ENCODE results near the gene IGFALS.

The IGFALS gene

DNA sequence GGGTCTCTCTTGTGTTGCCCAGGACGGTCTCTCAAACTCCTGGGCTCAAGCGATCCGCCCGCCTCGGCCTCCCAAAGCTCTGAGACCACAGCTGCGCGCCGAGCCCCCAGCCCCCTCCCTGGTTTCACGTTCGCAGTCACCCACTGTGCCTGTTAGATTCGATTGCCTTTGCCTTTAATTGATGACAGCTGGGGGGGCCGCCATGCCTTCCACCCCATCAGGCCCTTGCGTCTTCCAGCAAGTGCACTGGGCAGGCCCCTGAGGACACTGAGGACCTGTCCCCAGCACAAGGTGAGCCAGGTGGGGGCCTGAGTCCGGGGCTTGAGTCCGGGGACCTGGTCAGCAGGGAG, 3.3 kb downstream of the IGFALS start:
- H3K4me1 ChIP-seq (ENCODE audit: control insufficient read depth in 1 of 2, insufficient read depth in 1 of 2, low read depth in 1 of 2, low read length in 1 of 2) = no peaks in the 10 kb centered on the region
- no peaks in the 10 kb centered on the region for H3K9me3 ChIP-seq
- H3K36me3 ChIP-seq = peaks cover 58% of the 10 kb centered on the region

DNA sequence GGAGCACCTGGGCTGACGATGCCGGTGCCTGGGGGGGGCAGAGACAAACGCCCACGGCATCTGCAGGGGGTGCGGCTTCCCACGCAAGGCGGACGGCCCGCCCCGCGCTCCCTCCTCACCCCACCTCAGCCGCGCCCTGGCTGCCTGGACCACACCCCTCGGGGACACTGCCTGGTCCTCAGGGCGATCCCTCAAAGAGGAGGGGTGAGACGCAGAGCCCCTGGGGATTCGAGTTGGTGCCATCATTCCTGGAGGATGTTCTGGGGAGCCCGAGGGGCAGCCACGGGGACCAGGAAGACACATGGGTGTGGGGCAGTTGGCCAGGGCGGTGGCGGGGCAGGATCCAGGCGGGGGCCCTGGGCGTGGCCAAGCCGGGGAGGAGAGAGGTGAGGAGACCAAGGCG, 3.9 kb downstream of the IGFALS start:
- no peaks in the 10 kb centered on the region for H3K27me3 ChIP-seq
- no peaks in the 10 kb centered on the region for H3K4me1 ChIP-seq (ENCODE audit: control insufficient read depth in 1 of 2, insufficient read depth in 1 of 2, low read depth in 1 of 2, low read length in 1 of 2)
- H3K4me3 ChIP-seq (ENCODE audit: low read depth in 1 of 2, low read length in 1 of 2) = no peak overlapping the region
- peaks cover 58% of the 10 kb centered on the region for H3K36me3 ChIP-seq
- no peaks in the 10 kb centered on the region for H3K9me3 ChIP-seq
- no peak overlapping the region for H3K27ac ChIP-seq
- TF ChIP-seq, protein P1, sequence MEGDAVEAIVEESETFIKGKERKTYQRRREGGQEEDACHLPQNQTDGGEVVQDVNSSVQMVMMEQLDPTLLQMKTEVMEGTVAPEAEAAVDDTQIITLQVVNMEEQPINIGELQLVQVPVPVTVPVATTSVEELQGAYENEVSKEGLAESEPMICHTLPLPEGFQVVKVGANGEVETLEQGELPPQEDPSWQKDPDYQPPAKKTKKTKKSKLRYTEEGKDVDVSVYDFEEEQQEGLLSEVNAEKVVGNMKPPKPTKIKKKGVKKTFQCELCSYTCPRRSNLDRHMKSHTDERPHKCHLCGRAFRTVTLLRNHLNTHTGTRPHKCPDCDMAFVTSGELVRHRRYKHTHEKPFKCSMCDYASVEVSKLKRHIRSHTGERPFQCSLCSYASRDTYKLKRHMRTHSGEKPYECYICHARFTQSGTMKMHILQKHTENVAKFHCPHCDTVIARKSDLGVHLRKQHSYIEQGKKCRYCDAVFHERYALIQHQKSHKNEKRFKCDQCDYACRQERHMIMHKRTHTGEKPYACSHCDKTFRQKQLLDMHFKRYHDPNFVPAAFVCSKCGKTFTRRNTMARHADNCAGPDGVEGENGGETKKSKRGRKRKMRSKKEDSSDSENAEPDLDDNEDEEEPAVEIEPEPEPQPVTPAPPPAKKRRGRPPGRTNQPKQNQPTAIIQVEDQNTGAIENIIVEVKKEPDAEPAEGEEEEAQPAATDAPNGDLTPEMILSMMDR (IDR thresholded peaks at IDR 0.05) = no peak

More for the DNA sequence above, 3.3 kb downstream of the IGFALS start:
- TF ChIP-seq, protein P1 (IDR thresholded peaks at IDR 0.05) = no peak
- H3K27ac ChIP-seq = no peak overlapping the region
- no peak overlapping the region for H3K4me3 ChIP-seq (ENCODE audit: low read depth in 1 of 2, low read length in 1 of 2)
- H3K27me3 ChIP-seq = no peaks in the 10 kb centered on the region

DNA sequence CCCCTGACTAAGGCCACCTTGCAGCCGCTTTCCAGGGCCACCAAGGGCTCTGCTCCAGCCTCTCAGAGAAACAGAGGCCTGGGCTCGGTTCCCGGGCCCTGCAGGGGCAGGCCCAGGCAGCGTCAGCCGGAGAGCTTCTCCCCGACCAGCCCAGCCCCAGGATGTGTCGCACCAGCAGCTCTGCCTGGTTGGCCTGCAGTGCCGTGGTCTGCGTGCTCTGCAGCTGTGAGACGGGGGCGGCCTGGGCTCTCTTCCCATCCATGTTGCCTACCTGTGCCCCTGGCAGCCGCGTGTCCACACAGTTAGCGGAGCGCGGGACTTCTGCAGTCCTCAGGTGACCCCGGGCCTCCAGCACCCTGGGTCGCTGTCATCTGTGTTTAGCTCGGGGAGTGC, 4.8 kb downstream of the IGFALS start:
- Histone ChIP-seq H3K4me3 (ENCODE audit: low read depth in 1 of 2, low read length in 1 of 2) (no peak overlapping the region), H3K27ac (no peak overlapping the region), H3K27me3 (no peaks in the 10 kb centered on the region), H3K36me3 (peaks cover 58% of the 10 kb centered on the region), H3K4me1 (ENCODE audit: control insufficient read depth in 1 of 2, insufficient read depth in 1 of 2, low read depth in 1 of 2, low read length in 1 of 2) (peaks cover 1 to 5% of the 10 kb centered on the region in 2 experiments), H3K9me3 (no peaks in the 10 kb centered on the region)
- TF ChIP-seq, protein P1 (IDR thresholded peaks at IDR 0.05) = no peak

DNA sequence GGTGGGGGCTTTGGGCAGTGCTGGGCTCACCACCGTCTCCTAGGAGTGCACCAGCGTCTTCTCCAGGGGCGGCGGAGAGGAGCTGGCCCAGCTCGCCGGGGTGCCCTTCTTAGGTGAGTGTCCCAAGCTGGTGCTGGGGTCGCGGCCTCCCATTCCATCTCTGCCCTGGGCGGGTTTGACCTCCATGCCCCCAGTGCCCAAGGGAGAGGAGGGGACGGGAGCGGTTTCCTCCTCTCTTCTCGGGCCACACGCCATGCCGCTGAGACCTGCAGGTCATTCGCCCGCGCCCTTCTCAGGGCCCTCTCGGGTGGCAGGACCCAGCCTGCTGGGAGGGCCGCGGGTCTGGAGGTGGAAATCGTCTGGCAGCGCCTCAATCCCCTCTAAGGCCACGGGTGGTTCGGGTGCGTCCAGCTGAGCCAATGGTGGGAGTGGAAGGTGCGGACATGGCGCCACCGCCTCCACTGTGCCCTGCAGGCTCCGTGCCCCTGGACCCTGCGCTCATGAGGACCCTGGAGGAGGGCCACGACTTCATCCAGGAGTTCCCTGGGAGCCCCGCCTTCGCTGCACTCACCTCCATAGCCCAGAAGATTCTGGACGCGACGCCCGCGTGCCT, 5.3 kb downstream of the IGFALS start:
- Histone ChIP-seq H3K36me3 (peaks cover 58% of the 10 kb centered on the region), H3K27ac (no peak overlapping the region), H3K27me3 (no peaks in the 10 kb centered on the region), H3K4me3 (ENCODE audit: low read depth in 1 of 2, low read length in 1 of 2) (no peak overlapping the region), H3K4me1 (ENCODE audit: control insufficient read depth in 1 of 2, insufficient read depth in 1 of 2, low read depth in 1 of 2, low read length in 1 of 2) (peaks cover 6 to 10% of the 10 kb centered on the region in 2 experiments), H3K9me3 (no peaks in the 10 kb centered on the region)
- TF ChIP-seq, protein P1 (IDR thresholded peaks at IDR 0.05) = no peak

DNA sequence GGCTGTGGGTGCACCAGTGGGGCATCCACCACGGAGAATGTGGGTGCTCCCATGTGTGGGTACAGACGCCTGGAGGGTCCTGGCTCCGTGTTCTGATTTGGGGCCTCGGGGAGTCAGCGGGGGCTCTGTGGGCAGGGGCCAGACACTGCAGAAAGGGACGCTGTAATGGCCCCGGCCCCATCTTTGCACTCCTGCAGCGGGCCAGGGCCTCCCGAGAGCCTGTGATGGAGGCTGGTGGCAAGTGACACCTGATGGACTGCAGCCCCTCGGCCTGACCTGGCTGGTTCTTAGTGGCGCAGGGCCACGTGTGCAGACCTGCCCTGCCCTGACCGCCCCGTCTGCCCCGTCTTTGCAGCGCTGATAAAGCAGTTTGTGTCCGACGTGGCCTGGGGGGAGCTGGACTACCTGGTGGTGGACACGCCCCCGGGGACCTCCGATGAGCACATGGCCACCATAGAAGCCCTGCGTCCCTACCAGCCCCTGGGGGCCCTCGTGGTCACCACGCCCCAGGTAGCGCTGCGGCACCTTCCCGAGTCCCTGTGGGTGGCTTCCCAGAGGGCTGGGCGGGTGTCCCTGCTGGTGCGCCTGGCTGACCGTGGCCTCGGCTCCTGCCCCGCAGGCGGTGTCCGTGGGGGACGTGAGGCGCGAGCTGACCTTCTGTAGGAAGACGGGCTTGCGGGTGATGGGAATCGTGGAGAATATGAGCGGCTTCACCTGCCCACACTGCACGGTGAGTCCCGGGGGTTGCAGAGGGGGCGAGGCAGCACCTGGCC, 6.0 kb downstream of the IGFALS start:
- Histone ChIP-seq H3K4me1 (ENCODE audit: control insufficient read depth in 1 of 2, insufficient read depth in 1 of 2, low read depth in 1 of 2, low read length in 1 of 2) (peaks cover 8 to 11% of the 10 kb centered on the region in 2 experiments), H3K27me3 (no peaks in the 10 kb centered on the region), H3K9me3 (no peaks in the 10 kb centered on the region), H3K4me3 (ENCODE audit: low read depth in 1 of 2, low read length in 1 of 2) (no peak overlapping the region), H3K36me3 (peaks cover 57% of the 10 kb centered on the region), H3K27ac (no peak overlapping the region)
- TF ChIP-seq, protein P1 (IDR thresholded peaks at IDR 0.05) = no peak

Data from neutrophil (primary cell).